Stimulated activated CD4-positive, alpha-beta T cell treated with anti-CD3 and anti-CD28 coated beads, Interleukin-12 subunit alpha, Interleukin-12 subunit beta, amount 100 ng/mL, for 4 hours (primary cell): Measurements from ENCODE around the gene SAMD11.

Experiments
- DNase-seq: peaks from one replicate; pipeline ENCODE4 v3.0.0-alpha.2; 2020

Gene SAMD11

GRCh38 chr1:933603-933940, 9.8 kb downstream of the SAMD11 start:
- DNase-seq: no peak

- no peak for DNase-seq
Measured at GRCh38 chr1:934991-935750, 11.4 kb downstream of the SAMD11 start.

- DNase-seq: no peak
Measured at GRCh38 chr1:935751-936231, 12.1 kb downstream of the SAMD11 start.

- no peak for DNase-seq
Measured at GRCh38 chr1:936348-937264, 12.9 kb downstream of the SAMD11 start.

GRCh38 chr1:937521-937920, 13.8 kb downstream of the SAMD11 start:
- no peak for DNase-seq

- DNase-seq: no peak
Measured at GRCh38 chr1:938088-938683, 14.5 kb downstream of the SAMD11 start.

GRCh38 chr1:938711-939489, 15.2 kb downstream of the SAMD11 start:
- no peak for DNase-seq

GRCh38 chr1:939511-940106, 15.9 kb downstream of the SAMD11 start:
- DNase-seq: no peak

GRCh38 chr1:940107-941014, 16.6 kb downstream of the SAMD11 start:
- no peak for DNase-seq

- no peak for DNase-seq
Measured at GRCh38 chr1:941015-941587, 17.4 kb downstream of the SAMD11 start.

- DNase-seq: no peak
Measured at GRCh38 chr1:941588-942383, 18.1 kb downstream of the SAMD11 start.

GRCh38 chr1:942411-942821, 18.7 kb downstream of the SAMD11 start:
- no peak for DNase-seq

- peak; percentile 25 for DNase-seq
Measured at GRCh38 chr1:942864-943533, 19.3 kb downstream of the SAMD11 start.

- no peak for DNase-seq
Measured at GRCh38 chr1:943545-944340, 20.0 kb downstream of the SAMD11 start.

GRCh38 chr1:944341-945325, 20.9 kb downstream of the SAMD11 start:
- DNase-seq: no peak

- no peak for DNase-seq
Measured at GRCh38 chr1:945688-946556, 22.2 kb downstream of the SAMD11 start.
